Erythroblast (primary cell): ENCODE data around the gene WRAP53.

Source experiments
- GATA1 ChIP-seq: IDR thresholded peaks from 2 replicates; pipeline ENCODE4 v1.6.1; 2011; ENCODE audit warnings: low read depth, mild to moderate bottlenecking, control low read depth, low read length, moderate library complexity
- POLR2A ChIP-seq: IDR thresholded peaks from 2 replicates; pipeline ENCODE4 v1.6.1; 2011; ENCODE audit warnings: mild to moderate bottlenecking, low read length

- TF ChIP-seq GATA1 (no peak), POLR2A (no peak)
These were observed 16.5 kb downstream of the WRAP53 start, which contains the start of gene EFNB3 for GRCh38 chr17:7704601-7705268.
